Measurements from ENCODE around the gene ALG9. TPM values are rescaled to one million over a fixed set of nuclear protein-coding genes. Genes with fewer than 3 reads are reported as not detected.

ALG9 gene
- polyA plus RNA-seq, 1 donor (not counting 4 experiments of a cell fraction or from before 2014, with no cell fraction given), result 27.2 TPM

GRCh38 chr11:111855506-111855905, 15.9 kb downstream of the ALG9 start:
- Histone ChIP-seq H3K4me2 (ENCODE audit: control insufficient read depth, extremely low read depth, insufficient read depth, low read depth, low read length) (no peak overlapping the region), H3K4me1 (ENCODE audit: control insufficient read depth, extremely low read depth, insufficient read depth, low read length) (no peaks in the 10 kb centered on the region), H3K79me2 (ENCODE audit: control insufficient read depth, insufficient read depth, low read length) (no peaks in the 10 kb centered on the region), H3K27me3 (ENCODE audit: control insufficient read depth, extremely low read depth, insufficient read depth, low read length) (no peaks in the 10 kb centered on the region), H3K9ac (ENCODE audit: control insufficient read depth, extremely low read depth, insufficient read depth, low read length) (no peak overlapping the region), H2AFZ (ENCODE audit: control insufficient read depth, low read length) (no peak overlapping the region), H3K9me3 (ENCODE audit: control insufficient read depth, low read depth, low read length) (no peaks in the 10 kb centered on the region), H3K27ac (ENCODE audit: control insufficient read depth, insufficient read depth, low read length) (no peak overlapping the region), H4K20me1 (ENCODE audit: control insufficient read depth, extremely low read depth, insufficient read depth, low read length) (no peaks in the 10 kb centered on the region), H3K36me3 (ENCODE audit: control insufficient read depth in 2 of 2, extremely low read depth in 1 of 2, insufficient read depth in 2 of 2, low read length in 2 of 2) (peaks cover 0 to 7% of the 10 kb centered on the region in 2 experiments), H3K4me3 (ENCODE audit: control insufficient read depth in 2 of 3, extremely low read depth in 1 of 3, insufficient read depth in 2 of 3, low read depth in 1 of 3, low read length in 3 of 3) (no peak overlapping the region), H3K9me1 (ENCODE audit: control insufficient read depth, extremely low read depth, insufficient read depth, low read length) (peaks cover 3% of the 10 kb centered on the region)
- DNase-seq (ENCODE audit: low read depth, low spot score), result no peak
- dilution Hi-C loops (cut with MboI; ENCODE audit: extremely low pct_ligation_motif_present, low sequenced_read_pairs), result no loop called here
- TF ChIP-seq EZH2 (IDR thresholded peaks at IDR 0.05; ENCODE audit: low read length) (no peak), CTCF (optimal IDR thresholded peaks at IDR 0.05 in 1 of 3, IDR thresholded peaks at IDR 0.05 in 1 of 3, conservative IDR thresholded peaks at IDR 0.05 in 1 of 3; ENCODE audit: extremely low read depth in 1 of 3, insufficient read depth in 2 of 3, low read length in 3 of 3) (no peak)
- FAIRE-seq, result no peak

- dilution Hi-C loops (cut with MboI; ENCODE audit: extremely low pct_ligation_motif_present, low sequenced_read_pairs), result no loop called here
Observed at GRCh38 chr11:111852103-111852502, 19.3 kb downstream of the ALG9 start.

More at GRCh38 chr11:111852103-111852502, 19.3 kb downstream of the ALG9 start:
- Histone ChIP-seq H4K20me1 (ENCODE audit: control insufficient read depth, extremely low read depth, insufficient read depth, low read length) (no peaks in the 10 kb centered on the region), H3K4me3 (ENCODE audit: control insufficient read depth in 2 of 3, extremely low read depth in 1 of 3, insufficient read depth in 2 of 3, low read depth in 1 of 3, low read length in 3 of 3) (no peak overlapping the region), H3K9ac (ENCODE audit: control insufficient read depth, extremely low read depth, insufficient read depth, low read length) (no peak overlapping the region), H2AFZ (ENCODE audit: control insufficient read depth, low read length) (no peak overlapping the region), H3K9me3 (ENCODE audit: control insufficient read depth, low read depth, low read length) (no peaks in the 10 kb centered on the region), H3K4me2 (ENCODE audit: control insufficient read depth, extremely low read depth, insufficient read depth, low read depth, low read length) (no peak overlapping the region), H3K27ac (ENCODE audit: control insufficient read depth, insufficient read depth, low read length) (no peak overlapping the region), H3K4me1 (ENCODE audit: control insufficient read depth, extremely low read depth, insufficient read depth, low read length) (no peaks in the 10 kb centered on the region), H3K79me2 (ENCODE audit: control insufficient read depth, insufficient read depth, low read length) (no peaks in the 10 kb centered on the region), H3K36me3 (ENCODE audit: control insufficient read depth in 2 of 2, extremely low read depth in 1 of 2, insufficient read depth in 2 of 2, low read length in 2 of 2) (peaks cover 0 to 4% of the 10 kb centered on the region in 2 experiments), H3K27me3 (ENCODE audit: control insufficient read depth, extremely low read depth, insufficient read depth, low read length) (no peaks in the 10 kb centered on the region), H3K9me1 (ENCODE audit: control insufficient read depth, extremely low read depth, insufficient read depth, low read length) (peaks cover 3% of the 10 kb centered on the region)
- DNase-seq (ENCODE audit: low read depth, low spot score), result no peak
- no peak for FAIRE-seq
- TF ChIP-seq EZH2 (IDR thresholded peaks at IDR 0.05; ENCODE audit: low read length), result no peak
- no peak for TF ChIP-seq CTCF (optimal IDR thresholded peaks at IDR 0.05 in 1 of 3, IDR thresholded peaks at IDR 0.05 in 1 of 3, conservative IDR thresholded peaks at IDR 0.05 in 1 of 3; ENCODE audit: extremely low read depth in 1 of 3, insufficient read depth in 2 of 3, low read length in 3 of 3)
